GM11168 (cell line): ENCODE data around the gene ZG16.
"Not testable (repeated sequence)": the region's sequence is repeated elsewhere in the genome, so short reads cannot be mapped to it uniquely, and the experiment has no call there.

Experiments used
- in situ Hi-C: fragments of 300-500 bp; cut with MboI; formaldehyde crosslinking; loops from one replicate; pipeline ENCODE4 v1.12.0; 2022; ENCODE audit warnings: low sequenced_read_pairs; ENCODE audit not compliant: unreplicated experiment

Gene ZG16, protein sequence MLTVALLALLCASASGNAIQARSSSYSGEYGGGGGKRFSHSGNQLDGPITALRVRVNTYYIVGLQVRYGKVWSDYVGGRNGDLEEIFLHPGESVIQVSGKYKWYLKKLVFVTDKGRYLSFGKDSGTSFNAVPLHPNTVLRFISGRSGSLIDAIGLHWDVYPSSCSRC

DNA sequence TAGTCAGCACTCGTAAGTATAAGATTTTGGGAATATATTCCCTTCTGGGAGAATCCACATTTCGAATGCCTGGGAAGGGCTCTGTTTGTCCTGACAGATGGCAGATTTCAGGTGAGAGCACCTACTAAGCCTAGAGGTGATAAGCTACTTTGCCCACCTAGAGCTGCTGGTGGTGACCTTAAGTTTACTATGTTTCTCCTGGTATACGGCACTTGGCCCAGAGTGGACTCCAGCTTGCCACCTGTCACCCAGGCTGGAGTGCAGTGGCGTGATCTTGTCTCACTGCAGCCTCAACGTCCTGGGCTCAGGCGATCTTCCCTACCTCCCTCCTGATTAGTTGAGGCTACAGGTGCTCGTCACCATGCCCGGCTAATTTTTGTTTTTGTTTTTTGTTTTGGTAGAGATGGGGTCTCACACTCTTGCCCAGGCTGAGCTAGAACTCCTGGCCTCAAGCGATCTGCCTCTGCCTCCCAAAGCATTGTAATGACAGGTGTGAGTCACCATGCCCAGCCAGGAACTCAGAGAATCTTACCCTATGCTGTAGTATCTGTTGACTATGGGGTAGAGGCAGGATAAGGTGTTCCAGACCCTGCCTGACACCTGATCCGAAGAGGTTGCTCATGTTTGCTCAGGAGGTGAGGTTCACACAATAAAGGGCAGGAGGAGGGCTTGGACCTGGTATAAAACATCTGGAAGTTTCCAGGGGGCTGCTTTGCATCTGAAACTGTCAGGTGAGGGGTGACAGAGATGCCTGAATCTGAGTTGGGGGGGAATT lies at the start of gene ZG16:
TSS of gene ZG16 (plus strand) at position 681 of the 775 bp plus-strand sequence. CDS start 1,011 bp downstream, outside the sequence.
- in situ Hi-C loops = no loop called here

DNA sequence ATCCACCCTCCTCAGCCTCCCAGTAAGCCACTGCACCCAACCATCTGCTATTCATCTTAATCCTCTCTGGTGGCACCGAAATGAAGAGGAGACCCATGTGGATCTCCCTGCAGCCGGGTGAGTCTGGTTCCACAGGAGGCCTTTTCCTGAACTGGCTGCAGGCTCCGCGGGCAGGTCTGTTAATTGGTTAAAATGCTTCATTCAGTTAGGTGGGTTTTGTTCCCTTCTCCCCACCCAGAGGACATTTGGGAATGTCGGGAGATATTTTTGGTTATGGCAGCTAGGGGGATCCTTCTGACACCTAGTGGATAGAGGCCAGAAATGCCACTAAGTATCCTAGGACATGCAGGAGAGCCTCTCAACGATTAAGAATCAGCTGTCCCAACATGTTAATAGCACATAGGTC lies 48.9 kb upstream of the ZG16 start:
- in situ Hi-C loops = no loop called here

GRCh38 chr16:29730649-29731048 lies 47.4 kb upstream of the ZG16 start:
- in situ Hi-C loops = no loop called here

DNA sequence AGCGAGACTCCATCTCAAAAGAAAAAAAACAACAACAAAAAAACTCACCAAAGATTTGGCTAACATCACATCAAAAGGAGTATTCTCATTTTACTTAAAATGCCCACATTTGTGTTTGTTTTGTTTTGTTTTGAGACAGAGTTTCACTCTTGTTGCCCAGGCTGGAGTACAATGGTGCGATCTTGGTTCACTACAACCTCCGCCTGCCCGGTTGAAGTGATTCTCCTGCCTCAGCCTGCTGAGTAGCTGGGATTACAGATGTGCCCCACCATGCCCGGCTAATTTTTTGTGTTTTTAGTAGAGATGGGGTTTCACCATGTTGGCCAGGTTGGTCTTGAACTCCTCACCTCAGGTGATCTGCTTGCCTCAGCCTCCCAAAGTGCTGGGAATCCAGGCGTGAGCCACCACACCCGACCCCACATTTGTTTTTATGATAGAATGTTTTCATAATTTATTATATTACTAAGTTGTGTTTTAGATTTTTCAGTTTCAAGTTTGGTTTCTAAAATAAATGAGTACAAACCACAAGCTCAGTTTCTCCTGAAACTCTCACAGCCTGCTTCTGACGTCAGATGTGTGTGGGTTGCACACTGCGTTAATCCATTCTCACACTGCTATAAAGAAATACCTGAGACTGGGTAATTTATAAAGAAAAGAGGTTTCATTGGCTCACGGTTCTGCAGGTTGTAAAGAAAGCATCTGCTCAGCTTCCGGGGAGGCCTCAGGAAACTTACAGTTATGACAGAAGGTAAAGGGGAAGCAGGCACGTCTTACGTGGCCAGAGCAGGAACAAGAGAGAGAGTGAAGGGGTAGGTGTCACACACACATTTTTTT lies 46.1 kb upstream of the ZG16 start:
- in situ Hi-C loops = not testable (repeated sequence)

DNA sequence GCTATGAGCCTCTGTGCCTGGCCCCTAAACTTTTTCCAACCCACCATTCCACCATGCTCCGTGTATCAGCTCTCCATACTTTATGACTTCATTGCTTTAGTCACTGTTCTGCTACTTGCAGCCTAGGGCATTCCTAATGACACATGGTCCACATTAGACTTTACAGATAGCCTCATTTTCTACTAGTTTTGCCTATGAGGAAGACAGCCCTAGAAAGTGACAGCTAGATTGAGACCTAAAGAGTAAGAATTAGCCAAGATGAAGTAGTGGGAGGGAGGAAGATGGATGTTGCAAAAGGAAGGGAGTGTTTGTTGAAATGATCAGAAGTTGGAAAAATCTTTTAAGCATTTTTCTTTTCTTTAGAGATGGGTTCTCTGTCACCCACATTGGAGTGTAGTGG lies 43.3 kb upstream of the ZG16 start:
- in situ Hi-C loops = no loop called here

DNA sequence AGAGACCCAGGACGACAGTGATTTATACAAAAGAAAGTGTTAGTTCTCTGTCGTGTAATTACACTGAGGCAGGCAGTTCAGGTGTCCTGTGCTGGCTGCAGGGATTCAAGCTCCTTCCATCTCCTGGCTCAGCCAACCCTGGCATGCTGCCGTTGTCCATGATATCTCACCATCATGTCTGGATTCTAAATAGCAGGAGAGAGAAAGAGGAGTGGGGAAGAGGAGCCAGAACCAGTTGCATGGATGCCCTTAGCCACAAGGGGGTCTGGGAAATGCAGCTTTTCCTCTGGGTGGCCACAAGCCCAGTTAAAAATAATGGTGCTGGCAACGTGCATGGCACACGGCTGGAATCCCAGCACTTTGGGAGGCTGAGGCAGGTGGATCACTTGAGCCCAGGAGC lies 41.9 kb upstream of the ZG16 start:
- in situ Hi-C loops = no loop called here

DNA sequence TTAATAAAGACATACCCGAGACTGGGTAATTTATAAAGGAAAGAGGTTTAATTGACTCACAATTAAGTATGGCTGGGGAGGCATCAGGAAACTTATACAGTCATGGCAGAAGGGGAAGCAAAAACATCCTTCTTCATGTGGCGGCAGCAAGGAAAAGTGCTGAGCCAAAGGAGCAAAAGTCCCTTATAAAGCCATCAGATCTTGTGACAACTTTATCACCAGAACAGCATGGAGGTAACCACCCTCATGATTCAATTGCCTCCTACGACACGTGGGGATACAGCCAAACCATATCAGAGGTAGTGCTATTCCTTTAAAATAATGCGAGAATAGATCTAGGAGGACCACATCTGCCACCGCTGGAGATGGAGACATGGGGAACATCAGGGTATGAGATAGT lies 41.3 kb upstream of the ZG16 start:
- in situ Hi-C loops = no loop called here

DNA sequence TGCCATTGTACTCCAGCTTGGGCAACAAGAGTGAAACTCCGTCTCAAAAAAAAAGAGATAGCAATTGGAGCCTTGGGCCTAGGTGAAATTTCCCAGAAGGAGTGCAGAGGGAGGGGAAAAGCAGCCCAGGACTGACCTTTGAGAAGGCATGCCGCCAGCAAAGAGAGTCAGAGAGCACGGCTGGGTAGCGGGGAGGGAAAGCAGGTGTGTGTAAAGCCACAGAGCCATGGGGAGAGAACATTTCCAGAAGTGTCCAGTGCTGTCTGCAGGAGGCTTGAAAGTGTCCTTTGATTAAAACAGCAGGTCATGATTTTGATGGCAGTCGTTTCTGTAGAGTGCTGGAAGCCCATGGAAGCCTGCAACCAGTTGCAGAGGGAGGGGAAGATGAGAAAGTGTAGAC lies 40.3 kb upstream of the ZG16 start:
- in situ Hi-C loops = no loop called here

- in situ Hi-C loops = no loop called here
Measured at GRCh38 chr16:29738514-29738913, 39.5 kb upstream of the ZG16 start.

DNA sequence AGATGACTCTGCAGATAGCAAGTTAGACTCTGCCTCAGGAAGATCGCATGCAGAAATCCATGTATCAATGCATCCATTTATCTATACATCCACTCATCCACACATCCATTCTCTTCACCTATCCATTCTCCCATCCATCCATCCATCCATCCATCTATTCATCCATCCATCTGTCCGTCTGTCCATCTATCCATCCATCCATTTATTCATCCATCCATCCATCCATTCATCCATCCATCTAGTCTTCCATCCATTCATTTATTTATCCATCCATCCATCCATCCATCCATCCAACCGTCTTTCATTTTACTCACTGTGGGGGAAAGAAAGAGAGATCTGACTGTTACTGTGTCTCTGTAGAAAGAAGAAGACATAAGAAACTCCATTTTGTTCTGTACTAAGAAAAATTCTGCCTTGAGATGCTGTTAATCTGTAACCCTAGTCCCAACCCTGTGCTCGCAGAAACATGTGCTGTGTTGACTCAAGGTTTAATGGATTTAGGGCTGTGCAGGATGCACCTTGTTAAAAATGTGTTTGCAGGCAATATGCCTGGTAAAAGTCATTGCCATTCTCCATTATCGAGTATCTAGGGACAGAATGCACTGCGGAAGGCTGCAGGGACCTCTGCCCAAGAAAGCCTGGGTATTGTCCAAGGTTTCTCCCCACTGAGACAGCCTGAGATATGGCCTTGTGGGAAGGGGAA lies 38.0 kb upstream of the ZG16 start:
- in situ Hi-C loops = loop anchor here (5.0 kb wide), 1 partner anchor 47 kb away; no protein-coding TSS in a partner anchor

GRCh38 chr16:29740630-29741015 lies 37.4 kb upstream of the ZG16 start:
- in situ Hi-C loops = loop anchor here (5.0 kb wide), 1 partner anchor 47 kb away; no protein-coding TSS in a partner anchor

DNA sequence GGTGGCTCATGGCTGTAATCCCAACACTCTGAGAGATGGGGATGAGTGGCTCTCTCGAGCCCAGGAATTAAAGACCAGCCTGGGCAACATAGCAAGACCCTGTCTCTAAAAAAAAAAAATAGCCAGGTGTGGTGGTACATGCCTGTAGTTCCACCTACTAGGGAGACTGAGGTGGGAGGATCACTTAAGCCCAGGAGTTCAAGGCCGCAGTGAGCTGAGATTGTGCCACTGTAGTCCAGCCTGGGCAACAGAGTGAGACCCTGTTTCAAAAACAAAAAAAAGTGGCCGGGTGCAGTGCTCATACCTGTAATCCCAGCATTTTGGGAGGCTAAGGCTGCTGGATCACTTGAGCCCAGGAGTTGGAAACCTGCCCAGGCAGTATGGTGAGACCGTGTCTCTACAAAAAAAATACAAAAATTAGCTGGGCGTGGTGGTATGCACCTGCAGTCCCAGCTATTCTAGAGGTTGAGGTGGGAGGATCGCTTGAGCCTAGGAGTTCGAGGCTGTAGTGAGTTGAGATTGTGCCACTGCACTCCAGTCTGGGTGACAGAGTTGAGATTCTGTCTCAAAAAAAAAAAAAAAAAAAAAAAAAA lies 35.3 kb upstream of the ZG16 start:
- in situ Hi-C loops = loop anchor here (5.0 kb wide), 1 partner anchor 45 kb away; no protein-coding TSS in a partner anchor

DNA sequence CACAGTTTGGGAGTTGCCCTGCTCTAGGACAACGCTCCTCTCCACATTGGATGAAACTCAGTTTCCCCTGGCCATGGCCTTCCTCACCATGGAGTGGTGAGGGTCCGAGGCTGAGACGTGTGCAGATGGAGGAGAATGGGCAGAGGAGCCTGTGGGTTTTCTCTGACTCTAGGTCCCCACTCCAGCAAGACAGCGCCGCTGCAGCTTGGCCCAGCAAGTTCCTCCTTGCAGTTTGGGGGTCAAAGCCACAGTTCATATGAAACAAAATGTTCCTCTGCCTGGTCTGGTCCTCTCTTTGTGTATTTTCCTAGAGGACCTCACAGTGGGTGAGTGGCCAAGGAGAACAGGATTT lies 34.6 kb upstream of the ZG16 start:
- in situ Hi-C loops = loop anchor here (5.0 kb wide), 1 partner anchor 44 kb away; no protein-coding TSS in a partner anchor

DNA sequence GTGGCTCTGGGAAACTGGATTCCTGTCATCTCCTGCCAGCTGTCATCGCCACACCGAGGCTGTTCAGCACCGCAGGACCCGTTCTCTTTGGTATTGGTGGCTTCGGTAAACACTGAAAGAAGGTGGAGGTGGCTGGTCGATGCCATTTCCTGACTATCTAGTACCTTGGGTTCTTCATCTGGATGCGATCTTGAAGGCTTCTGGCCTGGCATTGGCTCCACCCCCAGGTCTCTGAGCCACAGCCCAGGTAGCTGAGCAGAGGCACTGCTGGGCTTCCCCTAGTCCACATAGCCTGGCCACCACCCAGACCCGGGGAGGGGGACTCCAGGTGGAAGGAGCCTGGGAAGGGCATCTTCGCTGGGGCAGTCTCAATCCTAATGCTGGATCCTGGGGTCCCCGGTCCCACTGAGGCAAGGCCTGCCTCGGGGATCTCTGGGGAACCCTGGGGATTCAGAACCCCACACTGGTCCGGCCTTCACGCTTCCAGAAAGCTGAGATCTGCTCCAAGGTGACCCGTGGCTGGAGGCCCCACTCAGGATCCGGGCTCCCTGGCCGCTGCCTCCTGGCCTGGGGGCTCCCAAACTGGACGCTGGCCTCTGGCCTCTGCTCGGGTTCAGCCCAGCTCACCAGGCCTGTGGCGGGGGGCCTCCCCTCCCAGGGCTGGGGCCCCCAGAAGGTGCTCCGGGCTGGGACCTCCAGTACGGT lies 34.1 kb upstream of the ZG16 start:
- in situ Hi-C loops = loop anchor here (5.0 kb wide), 1 partner anchor 43 kb away; no protein-coding TSS in a partner anchor

DNA sequence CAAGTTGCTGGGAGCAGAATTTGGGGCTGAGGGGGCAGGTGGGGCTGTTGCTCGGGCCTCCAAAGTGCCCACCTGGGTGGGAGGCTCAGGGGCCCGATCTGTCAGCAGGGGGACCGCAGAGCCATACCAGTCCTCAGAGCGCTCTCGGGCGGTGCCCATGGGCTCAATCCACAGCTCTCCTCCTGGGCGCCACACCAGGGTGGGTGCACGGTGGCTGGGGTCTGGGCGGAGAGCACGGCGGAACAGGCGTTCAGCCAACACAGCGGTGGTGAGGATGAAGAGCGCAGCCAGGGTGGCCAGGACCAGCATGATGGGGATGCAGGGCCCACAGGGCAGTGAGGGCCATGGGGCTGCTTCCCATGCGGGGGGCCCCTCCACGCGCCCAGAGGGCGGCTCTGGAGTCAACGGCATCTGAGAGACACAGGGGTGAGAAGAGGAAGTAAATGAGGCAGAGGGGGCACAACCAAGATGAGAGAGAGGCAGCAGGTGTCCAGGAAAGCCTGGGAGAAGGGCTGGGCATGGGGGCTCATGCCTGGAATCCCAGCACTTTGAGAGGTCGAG lies 33.4 kb upstream of the ZG16 start:
- in situ Hi-C loops = loop anchor here (5.0 kb wide), 1 partner anchor 43 kb away; no protein-coding TSS in a partner anchor

- in situ Hi-C loops = no loop called here
Measured at GRCh38 chr16:29745121-29745852, 32.8 kb upstream of the ZG16 start.

GRCh38 chr16:29745853-29746345 lies 32.2 kb upstream of the ZG16 start, which contains the start of gene C16orf54:
C16orf54 (minus strand) TSS chr16:29745990; CDS start chr16:29744951, 1,039 bp downstream.
- in situ Hi-C loops = no loop called here

GRCh38 chr16:29746518-29746917 lies 31.5 kb upstream of the ZG16 start:
- in situ Hi-C loops = not testable (repeated sequence)
